ENCODE results near the gene CEACAM3.

The CEACAM3 gene

GRCh38 chr19:41816761-41817160 lies 20.4 kb downstream of the CEACAM3 start:
- Mint-ChIP-seq H3K27me3 (ENCODE audit: low read depth, poor library complexity) (peaks cover 9% of the 10 kb centered on the region), H3K4me3 (no peak overlapping the region), H3K27ac (no peak overlapping the region), H3K36me3 (ENCODE audit: low read depth) (no peaks in the 10 kb centered on the region), H3K4me1 (no peaks in the 10 kb centered on the region), H3K9me3 (peaks cover 50% of the 10 kb centered on the region)
- TF ChIP-seq CTCF (IDR thresholded peaks at IDR 0.05), result no peak
- DNase-seq, result no peak

GRCh38 chr19:41821003-41821735 lies 24.8 kb downstream of the CEACAM3 start:
- H3K36me3 Mint-ChIP-seq (ENCODE audit: low read depth), result no peaks in the 10 kb centered on the region
- peaks cover 18% of the 10 kb centered on the region for H3K27me3 Mint-ChIP-seq (ENCODE audit: low read depth, poor library complexity)
- peak; percentile 22 for TF ChIP-seq CTCF (IDR thresholded peaks at IDR 0.05)
- H3K4me3 Mint-ChIP-seq, result no peak overlapping the region
- no peaks in the 10 kb centered on the region for H3K4me1 Mint-ChIP-seq
- DNase-seq, result peak; percentile 22
- H3K9me3 Mint-ChIP-seq, result peaks cover 40% of the 10 kb centered on the region
- no peak overlapping the region for H3K27ac Mint-ChIP-seq

- Mint-ChIP-seq H3K27ac (no peak overlapping the region), H3K36me3 (ENCODE audit: low read depth) (no peaks in the 10 kb centered on the region), H3K27me3 (ENCODE audit: low read depth, poor library complexity) (peaks cover 41% of the 10 kb centered on the region), H3K4me1 (no peaks in the 10 kb centered on the region), H3K4me3 (no peak overlapping the region), H3K9me3 (peaks cover 6% of the 10 kb centered on the region)
- no peak for TF ChIP-seq CTCF (IDR thresholded peaks at IDR 0.05)
- DNase-seq, result no peak
These were observed 41.8 kb downstream of the CEACAM3 start for GRCh38 chr19:41837981-41838708.

- no peak for TF ChIP-seq CTCF (IDR thresholded peaks at IDR 0.05)
- Mint-ChIP-seq H3K36me3 (ENCODE audit: low read depth) (no peaks in the 10 kb centered on the region), H3K4me1 (no peaks in the 10 kb centered on the region), H3K9me3 (peaks cover 17% of the 10 kb centered on the region), H3K4me3 (no peak overlapping the region), H3K27ac (no peak overlapping the region), H3K27me3 (ENCODE audit: low read depth, poor library complexity) (peaks cover 50% of the 10 kb centered on the region)
- DNase-seq, result no peak
These were observed 42.8 kb downstream of the CEACAM3 start for GRCh38 chr19:41839211-41839610.

- DNase-seq, result no peak
- Mint-ChIP-seq H3K4me1 (no peaks in the 10 kb centered on the region), H3K27ac (no peak overlapping the region), H3K9me3 (peaks cover 30% of the 10 kb centered on the region), H3K4me3 (no peak overlapping the region), H3K36me3 (ENCODE audit: low read depth) (no peaks in the 10 kb centered on the region), H3K27me3 (ENCODE audit: low read depth, poor library complexity) (peaks cover 52% of the 10 kb centered on the region)
- TF ChIP-seq CTCF (IDR thresholded peaks at IDR 0.05), result no peak
These were observed 47.0 kb downstream of the CEACAM3 start for GRCh38 chr19:41843371-41843770.
